Right lobe of liver (tissue), 6 donors: ENCODE results near the gene KCTD12. TPM values are rescaled to one million over a fixed set of nuclear protein-coding genes. Genes with fewer than 3 reads are reported as not detected.

Source experiments
- ATAC-seq, 4 donors: fragments of 200-7000 bp; cut with Tn5 transposase; one replicate each; pipeline ENCODE4 v1.9.1; 2020; ENCODE audit warnings: mild to moderate bottlenecking in 4 of 4, moderate library complexity in 4 of 4
- DNase-seq, 3 donors: peaks; one replicate each; pipeline ENCODE4 v3.0.0-alpha.2; 2020
- H3K27ac ChIP-seq, 3 donors: fragments of 200-600 bp; one replicate each; pipeline ENCODE4 v1.8.0; 2022
- H3K27me3 ChIP-seq, 2 donors: fragments of 200-600 bp; one replicate each; pipeline ENCODE4 v1.8.0; 2022
- H3K36me3 ChIP-seq, 4 donors: fragments of 200-600 bp; sonication (generic) in 1 of 4; one replicate each; pipeline versions ENCODE4 v1.5.1 to v1.8.0; 2017 to 2022; ENCODE audit warnings: control low read depth in 1 of 4
- H3K4me1 ChIP-seq, 4 donors: fragments of 200-600 bp; sonication (generic) in 1 of 4; one replicate each; pipeline versions ENCODE4 v1.5.1 to v1.8.0; 2017 to 2022; ENCODE audit warnings: control low read depth in 1 of 4
- H3K4me3 ChIP-seq, 3 donors: fragments of 200-600 bp; one replicate each; pipeline ENCODE4 v1.8.0; 2022
- H3K9me3 ChIP-seq, 4 donors: fragments of 200-600 bp; sonication (generic) in 1 of 4; one replicate each; pipeline versions ENCODE4 v1.5.1 to v1.8.0; 2017 to 2022; ENCODE audit warnings: control low read depth in 1 of 4
- CTCF ChIP-seq, 4 donors: fragments of 200-600 bp in 3 of 4; fragments of 450-650 bp in 1 of 4; IDR thresholded peaks; one replicate each; pipeline versions ENCODE4 v1.5.1 to v1.8.0; 2016 to 2022; ENCODE audit warnings: antibody characterized with exemption in 4 of 4, mild to moderate bottlenecking in 2 of 4
- POLR2A ChIP-seq: fragments of 450-650 bp; IDR thresholded peaks from one replicate; pipeline ENCODE4 v1.6.1; 2017; ENCODE audit warnings: antibody characterized with exemption, mild to moderate bottlenecking
- WGBS: methylation state at CpG from one replicate; pipeline ENCODE4 v1.1.6; 2018; ENCODE audit warnings: low coverage, low lambda C conversion rate; ENCODE audit not compliant: insufficient coverage; ENCODE audit errors: missing lambda C conversion rate; 5-methylcytosine and 5-hydroxymethylcytosine counted together
- intact Hi-C, 2 donors: fragments of 100-400 bp; cut with DNase I; formaldehyde crosslinking; loops; one replicate each; pipeline versions ENCODE4 v1.11.2 to v1.14.1; 2022
- long read RNA-seq: library from polyadenylated mRNA; unstranded; transcript quantifications from one replicate; pipeline ENCODE4 v2.0.0, GENCODE V29; 2019
- total RNA-seq, 6 experiments: library from RNA; depleted of rRNA in 2 of 6; stranded (reverse); fragments of >200 nt in 2 of 6; fragmentation: NEBNext Ultra II Directional in 3 of 6; extraction: Animal tissue kit (Norgen Biotek cat#: 25700) in 3 of 6; gene quantifications; one replicate each; pipeline versions ENCODE4 v1.1.0 to v1.2.4, GENCODE V29; 2016 to 2023
- donor health status: DM: no; HTN: yes; CAD: no.
- donor health status: DM: no; HTN: no; CAD: no.
- donor health status: DM: no; HTN: no; CAD: no.
- donor health status: DM: no; HTN: yes; CAD: no.
- donor health status: DM: no; HTN: yes; CAD: no.

KCTD12 gene
- total RNA-seq = 10 to 100 TPM in 1 of 6 experiments, 1 to 10 TPM in 5; 3.5 to 10.9 (median 7.1) TPM
- long read RNA-seq = 0 reads

- ATAC-seq (peak; percentile 76 to 82 (median 80)), DNase-seq (peak; percentile 78 to 86 (median 85))
- Histone ChIP-seq H3K27ac (peak within 1 kb of the TSS; percentile 24 to 85 (median 56)), H3K4me3 (peak within 1 kb of the TSS; percentile 47 to 59 (median 58)), H3K4me1 (peaks cover 0 to 14% (median 2%) of the 10 kb centered on the region in 4 donors), H3K9me3 (no peaks in the 10 kb centered on the region), H3K36me3 (no peaks in the 10 kb centered on the region), H3K27me3 (peaks cover 0 to 4% of the 10 kb centered on the region in 2 donors)
- TF ChIP-seq POLR2A = peak; percentile 75
- TF ChIP-seq CTCF (IDR thresholded peaks at IDR 0.05) = peak; percentile 15 to 31 (median 22)
- WGBS = 4% methylated on average over 17 of the region's 83 CpGs
- intact Hi-C loops = no loop called here
These were observed at the start of gene KCTD12 for GRCh38 chr13:76886292-76887075. KCTD12 (minus strand) TSS chr13:76886405; CDS start chr13:76886148, 257 bp downstream.

GRCh38 chr13:76934671-76935070, 48.5 kb upstream of the KCTD12 start:
- no peaks in the 10 kb centered on the region for H3K9me3 ChIP-seq
- H3K36me3 ChIP-seq = no peaks in the 10 kb centered on the region
- DNase-seq = no peak
- H3K27me3 ChIP-seq = no peaks in the 10 kb centered on the region
- ATAC-seq = no peak
- 93% methylated on average over 1 of the region's 1 CpG for WGBS
- TF ChIP-seq POLR2A = no peak
- TF ChIP-seq CTCF (IDR thresholded peaks at IDR 0.05) = no peak
- H3K27ac ChIP-seq = no peak overlapping the region
- intact Hi-C loops = no loop called here
- no peaks in the 10 kb centered on the region for H3K4me1 ChIP-seq
- no peak overlapping the region for H3K4me3 ChIP-seq

- no peak for TF ChIP-seq CTCF (IDR thresholded peaks at IDR 0.05)
- TF ChIP-seq POLR2A = no peak
These were observed 45.9 kb upstream of the KCTD12 start for GRCh38 chr13:76932076-76932475.

GRCh38 chr13:76929851-76930374, 43.7 kb upstream of the KCTD12 start:
- TF ChIP-seq POLR2A (no peak), CTCF (IDR thresholded peaks at IDR 0.05) (no peak)
- 54% methylated on average over 2 of the region's 2 CpGs for WGBS
- Histone ChIP-seq H3K4me1 (no peaks in the 10 kb centered on the region), H3K27ac (no peak overlapping the region), H3K9me3 (no peaks in the 10 kb centered on the region), H3K27me3 (no peaks in the 10 kb centered on the region), H3K4me3 (no peak overlapping the region), H3K36me3 (no peaks in the 10 kb centered on the region)
- no peak for DNase-seq
- intact Hi-C loops = no loop called here
- ATAC-seq = no peak

More at GRCh38 chr13:76932076-76932475, 45.9 kb upstream of the KCTD12 start:
- H3K9me3 ChIP-seq = no peaks in the 10 kb centered on the region
- ATAC-seq (no peak), DNase-seq (no peak)
- H3K36me3 ChIP-seq = no peaks in the 10 kb centered on the region
- no peak overlapping the region for H3K27ac ChIP-seq
- H3K27me3 ChIP-seq = no peaks in the 10 kb centered on the region
- WGBS = 62% methylated on average over 4 of the region's 4 CpGs
- H3K4me1 ChIP-seq = no peaks in the 10 kb centered on the region
- intact Hi-C loops = no loop called here
- H3K4me3 ChIP-seq = no peak overlapping the region
